ENCODE results near the gene PEX10.

DNA sequence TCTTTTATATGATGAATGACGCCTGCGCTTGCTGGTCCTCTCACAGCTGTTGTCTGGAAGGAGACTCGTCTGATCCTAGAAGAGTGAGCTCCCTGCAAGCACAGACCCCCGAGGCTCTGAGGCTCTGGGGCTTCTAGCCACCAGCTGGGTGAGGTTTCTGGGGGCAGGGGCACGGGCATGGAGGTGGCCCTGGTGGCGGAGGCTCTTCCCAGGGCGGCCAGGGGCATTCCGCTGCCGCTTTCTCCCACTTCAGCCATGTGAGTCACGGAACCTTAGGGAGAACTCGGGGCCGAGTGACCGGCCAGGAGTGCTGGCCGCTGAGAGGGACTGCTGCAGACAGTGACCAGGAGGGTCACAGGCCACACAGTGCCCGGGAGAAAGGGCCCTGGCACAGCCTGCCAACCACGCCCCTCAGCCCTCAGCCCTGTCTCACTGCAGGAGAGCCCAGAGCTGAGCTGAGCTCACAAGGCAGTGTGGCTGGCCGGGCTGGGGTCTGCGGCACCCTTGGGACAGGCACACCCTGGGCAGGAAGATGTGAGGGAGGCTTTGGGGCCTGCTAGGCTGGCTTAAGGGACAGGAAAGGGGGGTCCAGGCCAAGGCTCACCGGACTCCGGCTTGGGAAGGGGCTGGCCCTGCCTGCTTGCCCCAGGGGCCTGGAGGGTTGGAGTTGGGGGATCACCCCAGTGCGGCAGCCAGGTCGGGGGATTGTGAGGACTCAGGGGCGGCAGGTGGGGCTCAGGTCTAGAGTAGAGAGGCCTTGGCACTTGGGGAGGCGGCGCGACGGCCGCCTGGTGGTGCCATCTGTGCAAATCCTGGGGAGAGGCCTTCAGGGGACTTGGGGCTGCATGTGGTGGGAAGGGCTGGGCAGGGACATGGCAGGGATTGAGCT is 56.7 kb downstream of the PEX10 start:
- TF ChIP-seq, protein P1, sequence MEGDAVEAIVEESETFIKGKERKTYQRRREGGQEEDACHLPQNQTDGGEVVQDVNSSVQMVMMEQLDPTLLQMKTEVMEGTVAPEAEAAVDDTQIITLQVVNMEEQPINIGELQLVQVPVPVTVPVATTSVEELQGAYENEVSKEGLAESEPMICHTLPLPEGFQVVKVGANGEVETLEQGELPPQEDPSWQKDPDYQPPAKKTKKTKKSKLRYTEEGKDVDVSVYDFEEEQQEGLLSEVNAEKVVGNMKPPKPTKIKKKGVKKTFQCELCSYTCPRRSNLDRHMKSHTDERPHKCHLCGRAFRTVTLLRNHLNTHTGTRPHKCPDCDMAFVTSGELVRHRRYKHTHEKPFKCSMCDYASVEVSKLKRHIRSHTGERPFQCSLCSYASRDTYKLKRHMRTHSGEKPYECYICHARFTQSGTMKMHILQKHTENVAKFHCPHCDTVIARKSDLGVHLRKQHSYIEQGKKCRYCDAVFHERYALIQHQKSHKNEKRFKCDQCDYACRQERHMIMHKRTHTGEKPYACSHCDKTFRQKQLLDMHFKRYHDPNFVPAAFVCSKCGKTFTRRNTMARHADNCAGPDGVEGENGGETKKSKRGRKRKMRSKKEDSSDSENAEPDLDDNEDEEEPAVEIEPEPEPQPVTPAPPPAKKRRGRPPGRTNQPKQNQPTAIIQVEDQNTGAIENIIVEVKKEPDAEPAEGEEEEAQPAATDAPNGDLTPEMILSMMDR (IDR thresholded peaks at IDR 0.05; ENCODE audit: poor library complexity): no peak
- no peak for TF ChIP-seq EZH2 (IDR thresholded peaks at IDR 0.05; ENCODE audit: borderline replicate concordance)
- TF ChIP-seq EZH2phosphoT487 (IDR thresholded peaks at IDR 0.05; ENCODE audit: low read depth, severe bottlenecking, unreplicated experiment): no peak

Data from hepatocyte (in vitro differentiated cells).